Upper lobe of right lung (tissue), 1 donor: ENCODE data around the gene RETREG1. TPM values are rescaled to one million over a fixed set of nuclear protein-coding genes. Genes with fewer than 3 reads are reported as not detected.
A peak's percentile ranks its signal among the peaks of the same experiment; 100 is the strongest.

ENCODE experiments used
- ATAC-seq: fragments of 200-7000 bp; cut with Tn5 transposase; one replicate; pipeline ENCODE4 v1.9.1; 2020; ENCODE audit warnings: mild to moderate bottlenecking, moderate library complexity
- DNase-seq: peaks from one replicate; pipeline ENCODE4 v3.0.0-alpha.2; 2020
- H3K27ac ChIP-seq: fragments of 200-600 bp; one replicate; pipeline ENCODE4 v1.8.0; 2022
- H3K27me3 ChIP-seq: fragments of 200-600 bp; one replicate; pipeline ENCODE4 v1.8.0; 2022; ENCODE audit warnings: mild to moderate bottlenecking
- H3K36me3 ChIP-seq: fragments of 200-600 bp; one replicate; pipeline ENCODE4 v1.8.0; 2022
- H3K4me1 ChIP-seq: fragments of 200-600 bp; one replicate; pipeline ENCODE4 v1.8.0; 2022
- H3K4me3 ChIP-seq: fragments of 200-600 bp; one replicate; pipeline ENCODE4 v1.8.0; 2022; ENCODE audit warnings: mild to moderate bottlenecking
- H3K9me3 ChIP-seq: fragments of 200-600 bp; one replicate; pipeline ENCODE4 v1.8.0; 2022
- intact Hi-C: fragments of 100-400 bp; cut with DNase I; formaldehyde crosslinking; loops from one replicate; pipeline ENCODE4 v1.11.0; 2022
- total RNA-seq: library from RNA; stranded (reverse); fragmentation: NEBNext Ultra II Directional; extraction: Animal tissue kit (Norgen Biotek cat#: 25700); gene quantifications from one replicate; pipeline ENCODE4 v1.2.1, GENCODE V29; 2021
- TF ChIP-seq, protein P1 (sequence below): fragments of 200-600 bp; IDR thresholded peaks from one replicate; pipeline ENCODE4 v1.8.0; 2022; ENCODE audit warnings: antibody characterized with exemption
- donor health status: DM: no; HTN: yes; CAD: no; lungs with severe emphysema.

Gene RETREG1
- total RNA-seq, 1 donor from 2014 or later, result 22.8 TPM

DNA sequence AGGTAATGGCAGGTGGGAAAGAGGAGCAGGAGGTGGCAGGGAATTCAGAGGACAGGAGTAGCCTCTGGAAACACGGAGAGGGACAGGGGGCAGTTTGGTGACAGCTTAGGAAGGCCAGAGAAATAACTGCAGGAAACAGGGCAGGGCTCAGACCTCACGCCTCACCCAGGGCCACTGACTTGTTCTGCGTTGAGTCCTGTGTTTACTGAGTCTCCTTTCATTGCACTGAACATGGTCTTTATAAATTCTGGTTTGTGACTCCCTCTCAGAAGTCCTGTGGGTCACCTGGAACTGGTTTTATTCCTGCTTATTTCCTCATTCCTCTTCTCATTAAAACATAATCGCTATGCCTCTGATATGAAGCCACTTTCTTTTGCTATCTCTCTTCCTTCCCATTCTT is 96.0 kb downstream of the RETREG1 start:
- H3K27me3 ChIP-seq, result no peaks in the 10 kb centered on the region
- H3K9me3 ChIP-seq, result no peaks in the 10 kb centered on the region
- DNase-seq (no peak), ATAC-seq (peak; percentile 31)
- TF ChIP-seq, protein P1, sequence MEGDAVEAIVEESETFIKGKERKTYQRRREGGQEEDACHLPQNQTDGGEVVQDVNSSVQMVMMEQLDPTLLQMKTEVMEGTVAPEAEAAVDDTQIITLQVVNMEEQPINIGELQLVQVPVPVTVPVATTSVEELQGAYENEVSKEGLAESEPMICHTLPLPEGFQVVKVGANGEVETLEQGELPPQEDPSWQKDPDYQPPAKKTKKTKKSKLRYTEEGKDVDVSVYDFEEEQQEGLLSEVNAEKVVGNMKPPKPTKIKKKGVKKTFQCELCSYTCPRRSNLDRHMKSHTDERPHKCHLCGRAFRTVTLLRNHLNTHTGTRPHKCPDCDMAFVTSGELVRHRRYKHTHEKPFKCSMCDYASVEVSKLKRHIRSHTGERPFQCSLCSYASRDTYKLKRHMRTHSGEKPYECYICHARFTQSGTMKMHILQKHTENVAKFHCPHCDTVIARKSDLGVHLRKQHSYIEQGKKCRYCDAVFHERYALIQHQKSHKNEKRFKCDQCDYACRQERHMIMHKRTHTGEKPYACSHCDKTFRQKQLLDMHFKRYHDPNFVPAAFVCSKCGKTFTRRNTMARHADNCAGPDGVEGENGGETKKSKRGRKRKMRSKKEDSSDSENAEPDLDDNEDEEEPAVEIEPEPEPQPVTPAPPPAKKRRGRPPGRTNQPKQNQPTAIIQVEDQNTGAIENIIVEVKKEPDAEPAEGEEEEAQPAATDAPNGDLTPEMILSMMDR, result no peak
- H3K27ac ChIP-seq, result no peak overlapping the region
- H3K36me3 ChIP-seq, result no peaks in the 10 kb centered on the region
- intact Hi-C loops, result no loop called here
- no peaks in the 10 kb centered on the region for H3K4me1 ChIP-seq
- H3K4me3 ChIP-seq, result no peak overlapping the region

DNA sequence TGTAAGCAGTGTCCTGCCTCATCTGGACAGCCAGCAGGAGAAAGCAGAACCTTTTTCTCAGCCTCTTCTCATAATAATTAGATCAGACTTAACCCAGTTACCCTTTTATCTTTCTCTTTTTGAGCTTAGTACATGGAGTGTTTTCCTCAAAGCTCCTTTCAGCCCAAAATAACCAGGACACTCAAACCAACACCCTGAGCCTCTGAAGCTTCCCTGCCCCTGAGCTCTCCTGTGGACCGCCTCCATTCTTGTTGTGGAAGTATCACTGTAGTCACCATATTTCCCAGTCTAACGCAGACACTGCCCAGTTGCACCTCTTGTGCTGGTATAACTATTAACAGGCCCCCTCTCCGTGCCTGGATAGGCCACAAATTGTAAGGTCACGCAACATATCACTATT is 97.4 kb downstream of the RETREG1 start:
- Histone ChIP-seq H3K27me3 (no peaks in the 10 kb centered on the region), H3K9me3 (no peaks in the 10 kb centered on the region), H3K36me3 (no peaks in the 10 kb centered on the region), H3K4me3 (no peak overlapping the region), H3K4me1 (no peaks in the 10 kb centered on the region), H3K27ac (no peak overlapping the region)
- intact Hi-C loops, result no loop called here
- TF ChIP-seq, protein P1, result no peak
- DNase-seq (no peak), ATAC-seq (no peak)

- TF ChIP-seq, protein P1, result no peak
- H3K27me3 ChIP-seq, result no peaks in the 10 kb centered on the region
- H3K4me1 ChIP-seq, result no peaks in the 10 kb centered on the region
- H3K9me3 ChIP-seq, result no peaks in the 10 kb centered on the region
- H3K36me3 ChIP-seq, result no peaks in the 10 kb centered on the region
- intact Hi-C loops, result no loop called here
- DNase-seq, result no peak
- ATAC-seq, result no peak
- no peak overlapping the region for H3K4me3 ChIP-seq
- H3K27ac ChIP-seq, result no peak overlapping the region
Observed at GRCh38 chr5:16518606-16519005, 98.2 kb downstream of the RETREG1 start.

GRCh38 chr5:16515532-16515931 is 101.3 kb downstream of the RETREG1 start:
- Histone ChIP-seq H3K4me1 (no peaks in the 10 kb centered on the region), H3K9me3 (no peaks in the 10 kb centered on the region), H3K27me3 (no peaks in the 10 kb centered on the region), H3K27ac (no peak overlapping the region), H3K36me3 (no peaks in the 10 kb centered on the region), H3K4me3 (no peak overlapping the region)
- intact Hi-C loops, result no loop called here
- DNase-seq, result no peak
- ATAC-seq, result peak; percentile 73
- TF ChIP-seq, protein P1, result no peak

DNA sequence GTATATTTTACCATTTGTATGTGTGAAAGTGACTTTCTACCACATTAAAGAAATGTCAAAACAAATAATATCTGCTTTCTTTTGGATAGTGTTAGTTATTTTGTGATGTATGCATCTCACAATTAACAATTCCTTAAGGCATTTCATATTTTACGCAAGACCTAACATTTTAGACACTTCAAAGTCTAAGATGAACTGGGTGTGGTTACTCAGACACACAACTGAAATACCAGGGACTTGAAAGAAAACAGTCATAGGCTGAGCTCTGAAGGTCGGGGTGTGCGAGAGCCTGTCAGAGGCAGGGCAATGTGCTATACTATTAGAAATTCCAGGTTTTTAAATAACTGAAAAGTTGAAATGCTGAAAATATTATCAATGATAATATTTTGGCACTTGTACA is 106.7 kb downstream of the RETREG1 start:
- TF ChIP-seq, protein P1, result no peak

More for the DNA sequence above, 106.7 kb downstream of the RETREG1 start:
- Histone ChIP-seq H3K9me3 (no peaks in the 10 kb centered on the region), H3K4me3 (no peak overlapping the region), H3K36me3 (no peaks in the 10 kb centered on the region), H3K27me3 (no peaks in the 10 kb centered on the region), H3K4me1 (no peaks in the 10 kb centered on the region), H3K27ac (peak overlapping the region; percentile 83)
- DNase-seq (no peak), ATAC-seq (no peak)
- intact Hi-C loops, result no loop called here
